ENCODE measurements around the gene ATE1.

DNA sequence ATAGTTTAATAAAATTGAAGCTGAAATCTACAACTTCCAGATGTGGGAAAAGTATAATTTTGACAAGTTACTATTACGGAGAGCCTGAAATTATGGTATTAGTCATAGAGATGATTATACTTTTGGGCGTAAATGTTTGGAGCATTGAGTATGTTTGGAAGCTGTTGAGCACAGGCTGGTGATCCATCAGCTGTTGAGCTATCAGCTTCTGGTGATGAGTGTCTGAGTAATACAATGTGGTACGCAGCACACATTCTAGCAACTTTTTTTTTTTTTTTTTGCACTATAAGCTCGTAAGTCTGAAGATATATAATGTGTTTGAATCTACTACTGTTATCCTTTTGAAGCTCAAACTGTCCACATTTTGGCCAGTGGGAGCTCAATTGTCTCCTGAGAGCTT is 123.4 kb downstream of the ATE1 start:
- TF ChIP-seq CTCF (conservative IDR thresholded peaks at IDR 0.05; ENCODE audit: low read depth, low read length) (no peak), MAFK (IDR thresholded peaks at IDR 0.05; ENCODE audit: low read depth, low read length) (no peak), USF2 (IDR thresholded peaks at IDR 0.05; ENCODE audit: low read depth, low read length) (no peak), ELK1 (IDR thresholded peaks at IDR 0.05; ENCODE audit: borderline replicate concordance, low read depth, low read length) (no peak), POLR2A (IDR thresholded peaks at IDR 0.05; ENCODE audit: low read depth, low read length) (no peak), BHLHE40 (IDR thresholded peaks at IDR 0.05; ENCODE audit: low read depth, low read length) (peak; percentile 41; the same call in 1 of the 2 replicates), FOS (IDR thresholded peaks at IDR 0.05; ENCODE audit: low read depth, low read length) (peak; percentile 11; the same call in 1 of the 2 replicates), MAZ (IDR thresholded peaks at IDR 0.05; ENCODE audit: borderline replicate concordance, low read depth, low read length) (no peak), CEBPB (IDR thresholded peaks at IDR 0.05; ENCODE audit: low read depth, low read length) (no peak), NFE2L2 (IDR thresholded peaks at IDR 0.05; ENCODE audit: low read depth, low read length) (no peak), SMC3 (IDR thresholded peaks at IDR 0.05; ENCODE audit: low read depth, low read length) (no peak)
